WTC11 (cell line): ENCODE results near the gene PYGL. TPM values are rescaled to one million over a fixed set of nuclear protein-coding genes. Genes with fewer than 3 reads are reported as not detected.

Experiments
- ATAC-seq: fragments of 200-7000 bp; cut with Tn5 transposase; 2 replicates; pipeline ENCODE4 v1.10.0; 2021; ENCODE audit warnings: mild to moderate bottlenecking, moderate library complexity
- CTCF ChIA-PET: fragments of 300-600 bp; sonication (Branson Sonifier 250); formaldehyde crosslinking; loops from one replicate; lab custom pipeline; 2021; ENCODE audit warnings: antibody characterized with exemption; lab: Charles Lee
- POLR2A ChIA-PET: fragments of 350-600 bp; sonication (Branson Sonifier 250); formaldehyde crosslinking; loops from one replicate; lab custom pipeline; 2021; ENCODE audit warnings: antibody characterized with exemption; lab: Charles Lee
- DNase-seq: peaks from one replicate; pipeline ENCODE4 v3.0.0; 2021; ENCODE audit warnings: low spot score
- H3K27ac Mint-ChIP-seq: 2 replicates; pipeline ENCODE4 v1.8.0; 2021; ENCODE audit warnings: mixed read lengths
- H3K27me3 Mint-ChIP-seq: 2 replicates; pipeline ENCODE4 v1.8.0; 2021; ENCODE audit warnings: low read depth, mild to moderate bottlenecking, moderate library complexity, mixed read lengths
- H3K36me3 Mint-ChIP-seq: 2 replicates; pipeline ENCODE4 v1.8.0; 2021; ENCODE audit warnings: mixed read lengths
- H3K4me1 Mint-ChIP-seq: 2 replicates; pipeline ENCODE4 v1.8.0; 2022; ENCODE audit warnings: mixed read lengths
- H3K4me3 Mint-ChIP-seq: 2 replicates; pipeline ENCODE4 v1.8.0; 2021; ENCODE audit warnings: mild to moderate bottlenecking, moderate library complexity, mixed read lengths
- H3K9me3 Mint-ChIP-seq: 2 replicates; pipeline ENCODE4 v1.8.0; 2021; ENCODE audit warnings: mixed read lengths
- ATF3 ChIP-seq: sonication (generic); formaldehyde crosslinking; conservative IDR thresholded peaks from 2 replicates; pipeline ENCODE4 v1.8.1; 2022; ENCODE audit warnings: mild to moderate bottlenecking, missing genetic modification reagents
- ESRRA ChIP-seq: sonication (generic); formaldehyde crosslinking; IDR thresholded peaks from 2 replicates; pipeline ENCODE4 v1.8.1; 2022; ENCODE audit warnings: mild to moderate bottlenecking, missing genetic modification reagents, borderline replicate concordance
- FOXK1 ChIP-seq: sonication (generic); formaldehyde crosslinking; IDR thresholded peaks from 2 replicates; pipeline ENCODE4 v1.8.0; 2022; ENCODE audit warnings: mild to moderate bottlenecking, moderate library complexity, missing genetic modification reagents
- FOXP1 ChIP-seq: sonication (generic); formaldehyde crosslinking; IDR thresholded peaks from 2 replicates; pipeline ENCODE4 v1.8.0; 2022; ENCODE audit warnings: missing genetic modification reagents, mild to moderate bottlenecking, moderate library complexity, borderline replicate concordance
- GABPB1 ChIP-seq: sonication (generic); formaldehyde crosslinking; IDR thresholded peaks from 2 replicates; pipeline ENCODE4 v1.8.1; 2023; ENCODE audit warnings: mild to moderate bottlenecking, missing genetic modification reagents
- MLX ChIP-seq: sonication (generic); formaldehyde crosslinking; IDR thresholded peaks from 2 replicates; pipeline ENCODE4 v1.8.1; 2023; ENCODE audit warnings: mild to moderate bottlenecking, missing genetic modification reagents, moderate library complexity
- MYBL2 ChIP-seq: sonication (generic); formaldehyde crosslinking; IDR thresholded peaks from 2 replicates; pipeline ENCODE4 v1.8.1; 2023; ENCODE audit warnings: mild to moderate bottlenecking, moderate library complexity, missing genetic modification reagents
- NFATC4 ChIP-seq: fragments of 250-450 bp; sonication (Bioruptor Pico); IDR thresholded peaks from 2 replicates; pipeline ENCODE4 v1.9.0; 2021; ENCODE audit warnings: mild to moderate bottlenecking
- NFE2L1 ChIP-seq: sonication (generic); formaldehyde crosslinking; IDR thresholded peaks from 2 replicates; pipeline ENCODE4 v1.8.1; 2023; ENCODE audit warnings: missing genetic modification reagents
- NFYB ChIP-seq: sonication (generic); formaldehyde crosslinking; conservative IDR thresholded peaks from 2 replicates; pipeline ENCODE4 v1.8.0; 2022; ENCODE audit warnings: low read depth, missing genetic modification reagents
- ZNF121 ChIP-seq: sonication (generic); formaldehyde crosslinking; IDR thresholded peaks from 2 replicates; pipeline ENCODE4 v1.8.0; 2023; ENCODE audit warnings: missing genetic modification reagents
- ZNF263 ChIP-seq: sonication (generic); formaldehyde crosslinking; IDR thresholded peaks from 2 replicates; pipeline ENCODE4 v1.8.1; 2022; ENCODE audit warnings: low read depth, mild to moderate bottlenecking, moderate library complexity, missing genetic modification reagents
- ZNF317 ChIP-seq: sonication (generic); formaldehyde crosslinking; IDR thresholded peaks from 2 replicates; pipeline ENCODE4 v1.8.1; 2023; ENCODE audit warnings: low read depth, mild to moderate bottlenecking, moderate library complexity, missing genetic modification reagents, borderline replicate concordance
- ZNF396 ChIP-seq: fragments of 250-450 bp; sonication (Bioruptor Pico); IDR thresholded peaks from 2 replicates; pipeline ENCODE4 v1.8.0; 2021; ENCODE audit warnings: mild to moderate bottlenecking, moderate library complexity, borderline replicate concordance
- ZNF416 ChIP-seq: fragments of 250-450 bp; sonication (Bioruptor Pico); IDR thresholded peaks from 2 replicates; pipeline ENCODE4 v1.9.0; 2021; ENCODE audit warnings: mild to moderate bottlenecking, inconsistent platforms
- ZNF532 ChIP-seq: fragments of 250-450 bp; sonication (Bioruptor Pico); IDR thresholded peaks from 2 replicates; pipeline ENCODE4 v1.9.0; 2021; ENCODE audit warnings: mild to moderate bottlenecking, borderline replicate concordance
- total RNA-seq: library from RNA; stranded (reverse); gene quantifications from 3 replicates; pipeline ENCODE4 v1.2.3, GENCODE V29; 2021
- TF ChIP-seq, protein P1 (sequence below): sonication (generic); formaldehyde crosslinking; IDR thresholded peaks from 2 replicates; pipeline ENCODE4 v1.8.0; 2023; ENCODE audit warnings: missing genetic modification reagents, mild to moderate bottlenecking, borderline replicate concordance

PYGL gene
- total RNA-seq, 1 experiment from 2014 or later, result 81.0 TPM

DNA sequence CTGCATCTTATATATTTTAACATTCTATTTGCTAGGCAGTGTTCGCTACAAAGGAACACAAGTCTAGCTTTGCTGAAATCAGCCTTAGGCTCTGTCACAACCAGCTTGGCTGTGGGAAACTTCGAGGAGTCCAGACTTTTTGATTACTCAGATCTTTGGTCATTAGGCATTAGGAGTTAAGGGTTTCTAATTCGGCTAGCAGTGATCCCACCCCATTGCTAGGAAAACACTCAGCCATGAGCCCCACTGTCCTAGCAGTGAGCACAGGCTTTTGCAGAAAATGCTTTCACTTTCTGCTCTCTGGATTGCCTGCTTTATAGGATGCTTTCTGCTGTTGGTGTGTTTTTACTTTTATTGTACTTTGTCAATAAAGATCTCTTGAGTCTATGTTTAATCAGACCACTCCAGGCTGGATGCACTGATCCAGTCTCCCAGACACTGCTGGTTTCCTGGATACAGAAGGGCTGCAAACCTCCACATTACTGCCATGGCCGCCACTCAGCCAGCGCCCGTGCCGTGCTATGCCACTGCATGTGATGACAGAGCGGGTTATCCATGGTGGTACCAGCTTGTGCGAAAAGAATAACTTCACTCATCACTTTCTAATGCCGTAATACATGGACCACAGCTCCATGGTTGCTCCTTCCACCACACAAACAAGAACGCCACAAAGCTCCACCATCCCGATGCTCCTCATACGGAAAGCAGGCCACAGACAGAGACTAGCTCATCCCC is 41.0 kb upstream of the PYGL start:
- H3K27me3 Mint-ChIP-seq, result no peaks in the 10 kb centered on the region
- 0 out of 2 replicates have a peak, but pooled peaks have one; percentile 51 for TF ChIP-seq NFE2L1
- no peak for TF ChIP-seq NFYB
- POLR2A ChIA-PET, result interaction anchor here (0.5 kb wide), 1 partner anchor 221 kb away, joined by 4 read pairs; no protein-coding TSS in a partner anchor
- H3K4me3 Mint-ChIP-seq, result peak overlapping the region; percentile 27
- ATAC-seq, result peak; percentile 41
- DNase-seq, result no peak
- no peaks in the 10 kb centered on the region for H3K9me3 Mint-ChIP-seq
- peak overlapping the region; percentile 31 for H3K27ac Mint-ChIP-seq
- H3K4me1 Mint-ChIP-seq, result peaks cover 36% of the 10 kb centered on the region
- CTCF ChIA-PET, result interaction anchor here (0.7 to 1.2 kb wide), 3 partner anchors 30 to 125 kb away, joined by 3 to 6 read pairs (median 3); partner anchors contain the start of gene TRIM9
- H3K36me3 Mint-ChIP-seq, result no peaks in the 10 kb centered on the region

- peaks cover 36% of the 10 kb centered on the region for H3K4me1 Mint-ChIP-seq
- H3K36me3 Mint-ChIP-seq, result no peaks in the 10 kb centered on the region
- H3K27ac Mint-ChIP-seq, result peak overlapping the region; percentile 37
- TF ChIP-seq, protein P1, sequence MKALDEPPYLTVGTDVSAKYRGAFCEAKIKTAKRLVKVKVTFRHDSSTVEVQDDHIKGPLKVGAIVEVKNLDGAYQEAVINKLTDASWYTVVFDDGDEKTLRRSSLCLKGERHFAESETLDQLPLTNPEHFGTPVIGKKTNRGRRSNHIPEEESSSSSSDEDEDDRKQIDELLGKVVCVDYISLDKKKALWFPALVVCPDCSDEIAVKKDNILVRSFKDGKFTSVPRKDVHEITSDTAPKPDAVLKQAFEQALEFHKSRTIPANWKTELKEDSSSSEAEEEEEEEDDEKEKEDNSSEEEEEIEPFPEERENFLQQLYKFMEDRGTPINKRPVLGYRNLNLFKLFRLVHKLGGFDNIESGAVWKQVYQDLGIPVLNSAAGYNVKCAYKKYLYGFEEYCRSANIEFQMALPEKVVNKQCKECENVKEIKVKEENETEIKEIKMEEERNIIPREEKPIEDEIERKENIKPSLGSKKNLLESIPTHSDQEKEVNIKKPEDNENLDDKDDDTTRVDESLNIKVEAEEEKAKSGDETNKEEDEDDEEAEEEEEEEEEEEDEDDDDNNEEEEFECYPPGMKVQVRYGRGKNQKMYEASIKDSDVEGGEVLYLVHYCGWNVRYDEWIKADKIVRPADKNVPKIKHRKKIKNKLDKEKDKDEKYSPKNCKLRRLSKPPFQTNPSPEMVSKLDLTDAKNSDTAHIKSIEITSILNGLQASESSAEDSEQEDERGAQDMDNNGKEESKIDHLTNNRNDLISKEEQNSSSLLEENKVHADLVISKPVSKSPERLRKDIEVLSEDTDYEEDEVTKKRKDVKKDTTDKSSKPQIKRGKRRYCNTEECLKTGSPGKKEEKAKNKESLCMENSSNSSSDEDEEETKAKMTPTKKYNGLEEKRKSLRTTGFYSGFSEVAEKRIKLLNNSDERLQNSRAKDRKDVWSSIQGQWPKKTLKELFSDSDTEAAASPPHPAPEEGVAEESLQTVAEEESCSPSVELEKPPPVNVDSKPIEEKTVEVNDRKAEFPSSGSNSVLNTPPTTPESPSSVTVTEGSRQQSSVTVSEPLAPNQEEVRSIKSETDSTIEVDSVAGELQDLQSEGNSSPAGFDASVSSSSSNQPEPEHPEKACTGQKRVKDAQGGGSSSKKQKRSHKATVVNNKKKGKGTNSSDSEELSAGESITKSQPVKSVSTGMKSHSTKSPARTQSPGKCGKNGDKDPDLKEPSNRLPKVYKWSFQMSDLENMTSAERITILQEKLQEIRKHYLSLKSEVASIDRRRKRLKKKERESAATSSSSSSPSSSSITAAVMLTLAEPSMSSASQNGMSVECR (CRISPR knock-in tag), result no peak
- no peak for TF ChIP-seq GABPB1 (CRISPR knock-in tag)
- TF ChIP-seq MLX (CRISPR knock-in tag), result no peak
- no peak for TF ChIP-seq FOXP1
- TF ChIP-seq ZNF263 (CRISPR knock-in tag), result no peak
- no peak for TF ChIP-seq ZNF396 (CRISPR knock-in tag)
- no peak for TF ChIP-seq ZNF121 (CRISPR knock-in tag)
- TF ChIP-seq ZNF317 (CRISPR knock-in tag), result no peak
- no peak for TF ChIP-seq ZNF416 (CRISPR knock-in tag)
- TF ChIP-seq MYBL2 (CRISPR knock-in tag), result no peak
- TF ChIP-seq ESRRA (CRISPR knock-in tag), result no peak
- no peak for TF ChIP-seq NFATC4
- ChIA-PET POLR2A (no interaction called here), CTCF (no interaction called here)
- no peak for ATAC-seq
- H3K4me3 Mint-ChIP-seq, result peak overlapping the region; percentile 21
- H3K27me3 Mint-ChIP-seq, result no peaks in the 10 kb centered on the region
- no peaks in the 10 kb centered on the region for H3K9me3 Mint-ChIP-seq
- DNase-seq, result no peak
Measured at GRCh38 chr14:50984036-50984710, 39.9 kb upstream of the PYGL start.

GRCh38 chr14:50979941-50980850 is 35.9 kb upstream of the PYGL start:
- Mint-ChIP-seq H3K36me3 (no peaks in the 10 kb centered on the region), H3K4me3 (no peak overlapping the region), H3K27ac (no peak overlapping the region), H3K4me1 (peaks cover 23% of the 10 kb centered on the region), H3K27me3 (no peaks in the 10 kb centered on the region; the same call in 1 of the 2 replicates), H3K9me3 (no peaks in the 10 kb centered on the region)
- POLR2A ChIA-PET, result no interaction called here
- ATAC-seq (no peak), DNase-seq (no peak)
- CTCF ChIA-PET, result no interaction called here
- TF ChIP-seq ATF3 (no peak), ZNF263 (CRISPR knock-in tag) (no peak), ZNF532 (CRISPR knock-in tag) (no peak), FOXK1 (CRISPR knock-in tag) (no peak)
